Measurements from ENCODE around the gene CEP41. TPM values are rescaled to one million over a fixed set of nuclear protein-coding genes. Genes with fewer than 3 reads are reported as not detected.
"Not testable (repeated sequence)": the region's sequence is repeated elsewhere in the genome, so short reads cannot be mapped to it uniquely, and the experiment has no call there.

Gene CEP41
- total RNA-seq, 4 donors from 2014 or later: 3.1 to 10.7 (median 7.9) TPM

GRCh38 chr7:130458257-130458656 lies 17.4 kb upstream of the CEP41 start:
- H3K27ac ChIP-seq: no peak overlapping the region
- no peaks in the 10 kb centered on the region for H3K27me3 ChIP-seq
- TF ChIP-seq CTCF (IDR thresholded peaks at IDR 0.05) (no peak), POLR2A (IDR thresholded peaks at IDR 0.05) (no peak)
- H3K9me3 ChIP-seq: no peaks in the 10 kb centered on the region
- intact Hi-C loops (cut with DNase I): no loop called here
- no peak for DNase-seq
- no peaks in the 10 kb centered on the region for H3K4me1 ChIP-seq
- no peak overlapping the region for H3K4me3 ChIP-seq (replicated peaks in 1 of 3)
- 83 to 87% methylated on average over 2 of the region's 2 CpGs for WGBS, 2 donors
- no peaks in the 10 kb centered on the region for H3K36me3 ChIP-seq

GRCh38 chr7:130454959-130455358 lies 14.1 kb upstream of the CEP41 start:
- TF ChIP-seq POLR2A (IDR thresholded peaks at IDR 0.05) (no peak), CTCF (IDR thresholded peaks at IDR 0.05) (no peak)
- intact Hi-C loops (cut with DNase I): no loop called here
- 82 to 88% methylated on average over 2 of the region's 2 CpGs for WGBS, 2 donors

GRCh38 chr7:130452951-130453350 lies 12.1 kb upstream of the CEP41 start:
- H3K9me3 ChIP-seq: no peaks in the 10 kb centered on the region
- H3K4me1 ChIP-seq: no peaks in the 10 kb centered on the region
- WGBS, 2 donors: 86 to 88% methylated on average over 3 of the region's 3 CpGs
- H3K27ac ChIP-seq: no peak overlapping the region
- no peak for DNase-seq
- H3K4me3 ChIP-seq (replicated peaks in 1 of 3): no peak overlapping the region
- H3K27me3 ChIP-seq: no peaks in the 10 kb centered on the region
- intact Hi-C loops (cut with DNase I): no loop called here
- no peaks in the 10 kb centered on the region for H3K36me3 ChIP-seq
- TF ChIP-seq CTCF (IDR thresholded peaks at IDR 0.05): no peak
- TF ChIP-seq POLR2A (IDR thresholded peaks at IDR 0.05): no peak

More at GRCh38 chr7:130454959-130455358, 14.1 kb upstream of the CEP41 start:
- Histone ChIP-seq H3K4me3 (replicated peaks in 1 of 3) (no peak overlapping the region), H3K4me1 (no peaks in the 10 kb centered on the region), H3K27me3 (no peaks in the 10 kb centered on the region), H3K9me3 (no peaks in the 10 kb centered on the region), H3K36me3 (no peaks in the 10 kb centered on the region), H3K27ac (no peak overlapping the region)
- no peak for DNase-seq

GRCh38 chr7:130451344-130451743 lies 10.5 kb upstream of the CEP41 start:
- H3K4me1 ChIP-seq; H3K36me3 ChIP-seq; H3K27ac ChIP-seq; H3K4me3 ChIP-seq (replicated peaks in 1 of 3); DNase-seq; H3K9me3 ChIP-seq; intact Hi-C loops (cut with DNase I); H3K27me3 ChIP-seq: not testable (repeated sequence)
- 95 to 96% methylated on average over 3 of the region's 3 CpGs for WGBS, 2 donors

GRCh38 chr7:130446259-130446658 lies 5.4 kb upstream of the CEP41 start:
- Histone ChIP-seq H3K36me3 (no peaks in the 10 kb centered on the region), H3K27ac (no peak overlapping the region), H3K4me3 (replicated peaks in 1 of 3) (no peak overlapping the region), H3K9me3 (no peaks in the 10 kb centered on the region), H3K27me3 (no peaks in the 10 kb centered on the region), H3K4me1 (peaks cover 6 to 12% of the 10 kb centered on the region in 2 donors)
- TF ChIP-seq CTCF (IDR thresholded peaks at IDR 0.05): no peak
- TF ChIP-seq POLR2A (IDR thresholded peaks at IDR 0.05): no peak
- WGBS, 2 donors: 89% methylated on average over 3 of the region's 3 CpGs
- intact Hi-C loops (cut with DNase I): no loop called here
- no peak for DNase-seq
